ENCODE measurements around the gene SOX6.

Gene SOX6

DNA sequence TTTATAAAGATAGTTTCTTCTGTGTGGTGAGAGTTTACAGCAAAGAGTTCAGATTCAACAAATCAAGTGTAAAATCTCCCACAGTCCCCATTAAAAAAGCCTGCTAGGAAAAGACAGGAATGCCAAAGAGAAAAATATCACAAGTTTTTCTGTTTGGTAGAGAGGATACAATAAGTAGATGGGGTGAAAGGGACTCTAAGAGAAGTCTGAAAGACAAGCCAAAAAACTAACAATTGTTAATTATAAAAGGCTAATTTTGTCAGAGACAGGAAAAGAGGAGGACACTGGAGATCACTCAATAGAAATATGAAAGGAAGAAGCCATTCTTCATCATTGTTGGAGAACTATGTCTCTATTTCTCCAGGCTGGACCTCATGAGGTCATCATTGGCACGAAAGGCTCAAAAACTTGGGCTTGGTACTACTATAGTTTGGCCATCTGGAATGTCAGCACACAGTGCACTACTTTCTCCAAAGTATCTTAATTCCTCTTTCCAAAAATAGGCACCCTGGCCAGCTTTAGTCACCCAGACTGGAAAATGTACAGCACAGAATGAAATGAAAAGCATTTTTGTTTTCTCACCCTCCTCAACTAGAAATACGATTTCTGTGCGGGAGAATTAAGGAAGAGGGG, 531 bp upstream of the SOX6 start:
- TF ChIP-seq, protein P1, sequence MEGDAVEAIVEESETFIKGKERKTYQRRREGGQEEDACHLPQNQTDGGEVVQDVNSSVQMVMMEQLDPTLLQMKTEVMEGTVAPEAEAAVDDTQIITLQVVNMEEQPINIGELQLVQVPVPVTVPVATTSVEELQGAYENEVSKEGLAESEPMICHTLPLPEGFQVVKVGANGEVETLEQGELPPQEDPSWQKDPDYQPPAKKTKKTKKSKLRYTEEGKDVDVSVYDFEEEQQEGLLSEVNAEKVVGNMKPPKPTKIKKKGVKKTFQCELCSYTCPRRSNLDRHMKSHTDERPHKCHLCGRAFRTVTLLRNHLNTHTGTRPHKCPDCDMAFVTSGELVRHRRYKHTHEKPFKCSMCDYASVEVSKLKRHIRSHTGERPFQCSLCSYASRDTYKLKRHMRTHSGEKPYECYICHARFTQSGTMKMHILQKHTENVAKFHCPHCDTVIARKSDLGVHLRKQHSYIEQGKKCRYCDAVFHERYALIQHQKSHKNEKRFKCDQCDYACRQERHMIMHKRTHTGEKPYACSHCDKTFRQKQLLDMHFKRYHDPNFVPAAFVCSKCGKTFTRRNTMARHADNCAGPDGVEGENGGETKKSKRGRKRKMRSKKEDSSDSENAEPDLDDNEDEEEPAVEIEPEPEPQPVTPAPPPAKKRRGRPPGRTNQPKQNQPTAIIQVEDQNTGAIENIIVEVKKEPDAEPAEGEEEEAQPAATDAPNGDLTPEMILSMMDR (IDR thresholded peaks at IDR 0.05; ENCODE audit: insufficient read depth, missing control alignments): no peak
- FAIRE-seq (no peak), DNase-seq (ENCODE audit: insufficient read length, low spot score) (no peak)

DNA sequence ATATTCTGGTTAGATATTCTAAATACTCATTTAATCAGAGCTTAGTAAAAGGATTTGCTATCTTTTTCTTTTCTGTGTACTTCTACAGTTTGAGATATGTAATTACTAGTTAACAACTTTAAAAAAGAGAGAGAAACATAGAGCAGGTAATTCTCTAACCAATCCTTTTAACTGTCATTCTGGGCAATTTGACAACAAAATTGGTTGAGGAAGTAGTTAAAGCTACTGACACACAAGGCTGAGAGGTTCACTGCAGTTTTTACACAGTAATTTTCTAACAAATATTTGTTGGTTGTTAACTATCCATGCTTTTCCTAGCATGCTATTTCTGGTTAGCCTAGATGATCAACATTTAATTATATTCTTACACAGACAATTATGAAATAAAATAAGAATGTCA, 3.6 kb downstream of the SOX6 start:
- DNase-seq (ENCODE audit: insufficient read length, low spot score) (no peak), FAIRE-seq (no peak)
- TF ChIP-seq, protein P1 (IDR thresholded peaks at IDR 0.05; ENCODE audit: insufficient read depth, missing control alignments): no peak

DNA sequence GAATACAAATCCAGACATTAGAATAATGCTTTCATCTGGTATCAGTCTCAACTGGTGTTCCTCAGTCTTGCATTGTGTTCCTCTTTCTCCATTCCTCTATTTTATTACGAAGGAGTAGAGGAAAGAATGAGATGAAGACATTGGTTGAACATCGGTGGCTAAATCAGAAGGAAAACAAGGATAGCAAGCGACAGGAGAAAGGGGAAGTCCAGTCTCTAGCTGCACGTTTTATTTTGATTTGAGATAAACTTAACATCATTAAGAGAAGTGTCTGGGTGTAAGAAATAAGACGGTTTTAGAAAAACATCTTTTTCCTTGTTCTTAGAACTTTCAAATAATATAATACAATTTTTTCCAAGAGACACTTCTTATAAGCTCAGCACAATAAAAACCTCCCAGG, 6.2 kb downstream of the SOX6 start:
- TF ChIP-seq, protein P1 (IDR thresholded peaks at IDR 0.05; ENCODE audit: insufficient read depth, missing control alignments): no peak
- DNase-seq (ENCODE audit: insufficient read length, low spot score) (no peak), FAIRE-seq (no peak)

DNA sequence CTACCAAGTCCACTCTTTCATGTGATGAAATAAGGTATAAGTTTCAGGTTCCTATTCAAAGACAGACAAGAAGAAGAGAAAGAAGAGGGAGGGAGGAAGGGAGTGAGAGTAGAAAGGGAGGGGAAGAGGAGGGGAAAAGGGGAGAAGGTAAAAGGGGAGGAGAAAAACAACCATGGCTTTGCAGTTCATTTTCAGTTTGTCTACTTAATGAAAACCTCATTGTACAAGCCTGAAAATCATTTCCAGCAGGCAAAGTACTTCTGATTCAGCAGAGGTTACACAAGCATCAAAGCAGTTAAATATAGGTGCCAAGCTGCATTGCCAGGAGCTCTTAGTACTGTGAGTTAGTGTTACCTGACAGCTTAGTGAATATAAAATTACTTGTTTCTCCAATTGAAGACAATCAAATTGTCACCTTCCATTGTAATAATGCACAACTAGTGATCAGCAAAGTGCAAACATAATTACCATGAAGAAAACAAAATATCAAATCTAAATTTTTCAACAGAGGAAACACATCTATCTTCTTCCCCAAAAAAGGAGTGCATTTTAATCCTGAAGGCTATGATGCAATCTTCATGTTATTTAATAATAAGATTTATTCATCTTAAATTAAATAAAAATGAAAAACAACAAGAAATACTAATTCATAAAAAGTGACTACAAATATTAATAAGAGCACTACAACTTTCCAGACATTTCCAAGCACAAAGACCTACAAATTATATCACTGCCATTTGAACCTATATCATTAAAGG, 8.2 kb downstream of the SOX6 start:
- TF ChIP-seq, protein P1 (IDR thresholded peaks at IDR 0.05; ENCODE audit: insufficient read depth, missing control alignments): no peak
- FAIRE-seq (no peak), DNase-seq (ENCODE audit: insufficient read length, low spot score) (no peak)

DNA sequence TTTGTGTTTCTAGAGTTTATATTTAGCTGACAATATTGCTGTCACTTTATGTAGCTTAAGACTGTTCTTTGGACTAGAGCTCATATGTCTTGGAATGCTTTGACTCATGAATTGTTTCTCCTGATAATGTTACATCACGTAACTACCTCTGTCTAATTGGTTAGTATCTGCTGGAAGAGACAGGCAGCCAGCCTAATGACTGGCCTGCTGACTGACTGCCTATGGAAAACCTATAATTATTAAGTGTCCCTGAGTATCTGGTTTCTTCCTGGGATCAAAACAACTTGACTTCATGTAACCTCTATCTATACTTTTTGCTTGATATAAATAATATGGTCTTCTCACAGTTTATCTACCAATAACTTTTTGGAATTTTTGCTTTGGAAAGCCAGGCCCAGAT, 9.4 kb downstream of the SOX6 start:
- FAIRE-seq (no peak), DNase-seq (ENCODE audit: insufficient read length, low spot score) (no peak)
- TF ChIP-seq, protein P1 (IDR thresholded peaks at IDR 0.05; ENCODE audit: insufficient read depth, missing control alignments): no peak

DNA sequence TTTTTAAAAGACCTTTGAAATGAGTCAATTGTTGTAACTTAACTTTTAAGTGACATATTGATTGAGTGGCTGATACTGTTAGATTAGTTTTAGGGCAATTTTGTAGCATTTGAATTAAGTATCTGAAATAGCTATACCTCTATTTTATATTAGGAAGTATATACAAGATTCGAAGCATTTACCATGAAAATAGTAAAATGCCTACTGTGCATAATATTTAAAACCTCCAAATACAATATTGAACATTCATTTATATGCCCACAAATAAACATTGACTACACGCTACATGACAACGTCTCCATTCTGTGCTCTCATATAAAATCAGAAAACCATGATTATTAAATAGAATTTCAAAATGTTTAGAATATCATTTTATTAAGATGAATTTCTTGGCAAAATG, 14.5 kb downstream of the SOX6 start:
- FAIRE-seq: no peak
- DNase-seq (ENCODE audit: insufficient read length, low spot score): no peak
- TF ChIP-seq, protein P1 (IDR thresholded peaks at IDR 0.05; ENCODE audit: insufficient read depth, missing control alignments): no peak

DNA sequence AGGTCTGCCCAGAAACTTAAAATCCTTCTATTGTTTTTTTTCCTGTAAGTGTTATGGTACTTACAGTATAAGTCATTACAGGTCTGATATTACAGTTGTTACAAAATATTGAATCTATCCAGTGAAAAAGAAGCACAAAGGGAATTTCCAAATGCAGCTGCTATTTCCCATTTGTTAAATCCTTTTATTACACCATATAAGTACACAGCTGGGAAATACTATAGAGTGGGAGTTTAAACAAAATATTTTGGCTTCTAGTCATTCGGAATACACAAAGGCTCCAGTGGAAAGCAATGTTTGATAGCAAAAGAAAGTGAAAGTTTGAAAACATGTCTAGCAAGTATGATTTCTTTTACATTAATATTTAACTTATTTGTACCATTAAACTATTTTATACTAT, 18.0 kb downstream of the SOX6 start:
- TF ChIP-seq, protein P1 (IDR thresholded peaks at IDR 0.05; ENCODE audit: insufficient read depth, missing control alignments): no peak
- FAIRE-seq (no peak), DNase-seq (ENCODE audit: insufficient read length, low spot score) (no peak)
